PC-3 (cell line): ENCODE results near the gene GSTT2B. TPM values are rescaled to one million over a fixed set of nuclear protein-coding genes. Genes with fewer than 3 reads are reported as not detected.

Experiments used
- ATAC-seq: fragments of 200-7000 bp; cut with Tn5 transposase; 2 replicates; pipeline ENCODE4 v1.9.1; 2020; ENCODE audit warnings: mild to moderate bottlenecking, moderate library complexity
- BruUV-seq: library from RNA; stranded (reverse); fragments of 400-500 nt; replicated peaks from 2 replicates; lab custom pipeline; 2021; lab: Mats Ljungman, UMichigan
- CTCF ChIA-PET: fragments of 300-600 bp; sonication (Branson Sonifier 250); formaldehyde crosslinking; loops from one replicate; lab custom pipeline; 2022; ENCODE audit warnings: antibody characterized with exemption; lab: Charles Lee
- POLR2A ChIA-PET: fragments of 300-600 bp; sonication (Branson Sonifier 250); formaldehyde crosslinking; loops from one replicate; lab custom pipeline; 2022; ENCODE audit warnings: antibody characterized with exemption; ENCODE audit not compliant: unreplicated experiment; lab: Charles Lee
- DNase-seq: peaks from one replicate; pipeline ENCODE4 v3.0.0-alpha.2; 2015
- H2AFZ ChIP-seq: fragments of 300-600 bp; sonication (generic); 2 replicates; pipeline ENCODE4 v1.6.0; 2016; ENCODE audit warnings: antibody characterized with exemption, low read length
- H3F3A ChIP-seq: fragments of 300-600 bp; sonication (generic); one replicate; pipeline ENCODE4 v1.6.0; 2017; ENCODE audit warnings: antibody characterized with exemption, low read length, control low read depth, mild to moderate bottlenecking; ENCODE audit not compliant: unreplicated experiment
- H3K27ac ChIP-seq: fragments of 300-600 bp; sonication (generic); 2 replicates; pipeline ENCODE4 v1.5.1; 2016; ENCODE audit warnings: mild to moderate bottlenecking, low read length
- H3K27me3 ChIP-seq: fragments of 300-600 bp; sonication (generic); 2 replicates; pipeline ENCODE4 v1.6.1; 2016; ENCODE audit warnings: low read length, mixed read lengths
- H3K36me3 ChIP-seq: fragments of 300-600 bp; sonication (generic); 2 replicates; pipeline ENCODE4 v1.6.1; 2016; ENCODE audit warnings: low read depth, mixed run types, low read length, mixed read lengths
- H3K4me1 ChIP-seq: fragments of 300-600 bp; sonication (generic); 2 replicates; pipeline ENCODE4 v1.5.1; 2016; ENCODE audit warnings: low read length; ENCODE audit not compliant: insufficient read depth
- H3K4me2 ChIP-seq: fragments of 300-600 bp; sonication (generic); 2 replicates; pipeline ENCODE4 v1.6.0; 2016; ENCODE audit warnings: low read length
- H3K4me3 ChIP-seq: fragments of 300-600 bp; sonication (generic); 2 replicates; pipeline ENCODE4 v1.5.1; 2016; ENCODE audit warnings: mild to moderate bottlenecking, low read length, mixed read lengths
- H3K79me2 ChIP-seq: fragments of 300-600 bp; sonication (generic); 2 replicates; pipeline ENCODE4 v1.6.1; 2017; ENCODE audit warnings: low read length, mixed read lengths
- H3K9ac ChIP-seq: fragments of 300-600 bp; sonication (generic); 2 replicates; pipeline ENCODE4 v1.6.0; 2016; ENCODE audit warnings: mild to moderate bottlenecking, low read length
- H3K9me2 ChIP-seq: fragments of 300-600 bp; sonication (generic); replicated peaks from 2 replicates; pipeline ENCODE4 v1.6.1; 2016; ENCODE audit warnings: mixed run types, low read length, mixed read lengths
- H3K9me3 ChIP-seq: fragments of 300-600 bp; sonication (generic); 2 replicates; pipeline ENCODE4 v1.6.1; 2016; ENCODE audit warnings: low read length, mixed read lengths
- H4K20me1 ChIP-seq: fragments of 300-600 bp; sonication (generic); 2 replicates; pipeline ENCODE4 v1.6.1; 2016; ENCODE audit warnings: low read length, mixed read lengths
- EZH2 ChIP-seq: fragments of 300-600 bp; sonication (generic); IDR thresholded peaks from one replicate; pipeline ENCODE4 v1.6.1; 2017; ENCODE audit warnings: antibody characterized with exemption, mild to moderate bottlenecking, low read length; ENCODE audit not compliant: unreplicated experiment
- EZH2phosphoT487 ChIP-seq: fragments of 300-600 bp; sonication (generic); IDR thresholded peaks from 2 replicates; pipeline ENCODE4 v1.6.1; 2018; ENCODE audit warnings: mild to moderate bottlenecking, antibody characterized with exemption, low read length, borderline replicate concordance
- intact Hi-C: fragments of 100-400 bp; cut with micrococcal nuclease; formaldehyde crosslinking; loops from 2 replicates; pipeline ENCODE4 v1.9.0; 2023
- total RNA-seq: library from RNA; depleted of rRNA; stranded (reverse); fragments of >200 nt; gene quantifications from 2 replicates; pipeline ENCODE4 v1.2.3, GENCODE V29; 2014
- TF ChIP-seq, protein P1 (sequence below): fragments of 300-600 bp; sonication (generic); conservative IDR thresholded peaks from 2 replicates; pipeline ENCODE4 v1.5.1; 2017; ENCODE audit warnings: antibody characterized with exemption, low read depth, mild to moderate bottlenecking, low read length

Gene GSTT2B
- total RNA-seq, 1 experiment from 2014 or later = 3.2 TPM

- H3K4me3 ChIP-seq = no peak overlapping the region
- intact Hi-C loops = no loop called here
- H3K36me3 ChIP-seq = no peaks in the 10 kb centered on the region
- no peak for DNase-seq
- H2AFZ ChIP-seq = no peak overlapping the region
- no peaks in the 10 kb centered on the region for H3K27me3 ChIP-seq
- POLR2A ChIA-PET = no interaction called here
- no peaks in the 10 kb centered on the region for H3K9me2 ChIP-seq
- no TSS peak for BruUV-seq
- H3K4me2 ChIP-seq = no peak overlapping the region
- H3F3A ChIP-seq = no peaks in the 10 kb centered on the region
- CTCF ChIA-PET = no interaction called here
- no peak for ATAC-seq
- no peaks in the 10 kb centered on the region for H3K9me3 ChIP-seq
- peaks cover 6% of the 10 kb centered on the region for H3K79me2 ChIP-seq
- H3K27ac ChIP-seq = no peak overlapping the region
- TF ChIP-seq EZH2phosphoT487 (no peak), EZH2 (no peak)
- TF ChIP-seq, protein P1, sequence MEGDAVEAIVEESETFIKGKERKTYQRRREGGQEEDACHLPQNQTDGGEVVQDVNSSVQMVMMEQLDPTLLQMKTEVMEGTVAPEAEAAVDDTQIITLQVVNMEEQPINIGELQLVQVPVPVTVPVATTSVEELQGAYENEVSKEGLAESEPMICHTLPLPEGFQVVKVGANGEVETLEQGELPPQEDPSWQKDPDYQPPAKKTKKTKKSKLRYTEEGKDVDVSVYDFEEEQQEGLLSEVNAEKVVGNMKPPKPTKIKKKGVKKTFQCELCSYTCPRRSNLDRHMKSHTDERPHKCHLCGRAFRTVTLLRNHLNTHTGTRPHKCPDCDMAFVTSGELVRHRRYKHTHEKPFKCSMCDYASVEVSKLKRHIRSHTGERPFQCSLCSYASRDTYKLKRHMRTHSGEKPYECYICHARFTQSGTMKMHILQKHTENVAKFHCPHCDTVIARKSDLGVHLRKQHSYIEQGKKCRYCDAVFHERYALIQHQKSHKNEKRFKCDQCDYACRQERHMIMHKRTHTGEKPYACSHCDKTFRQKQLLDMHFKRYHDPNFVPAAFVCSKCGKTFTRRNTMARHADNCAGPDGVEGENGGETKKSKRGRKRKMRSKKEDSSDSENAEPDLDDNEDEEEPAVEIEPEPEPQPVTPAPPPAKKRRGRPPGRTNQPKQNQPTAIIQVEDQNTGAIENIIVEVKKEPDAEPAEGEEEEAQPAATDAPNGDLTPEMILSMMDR = no peak
- no peaks in the 10 kb centered on the region for H4K20me1 ChIP-seq
- no peak overlapping the region for H3K9ac ChIP-seq
- H3K4me1 ChIP-seq = no peaks in the 10 kb centered on the region
These were observed 45.9 kb upstream of the GSTT2B start for GRCh38 chr22:24006914-24007214.

DNA sequence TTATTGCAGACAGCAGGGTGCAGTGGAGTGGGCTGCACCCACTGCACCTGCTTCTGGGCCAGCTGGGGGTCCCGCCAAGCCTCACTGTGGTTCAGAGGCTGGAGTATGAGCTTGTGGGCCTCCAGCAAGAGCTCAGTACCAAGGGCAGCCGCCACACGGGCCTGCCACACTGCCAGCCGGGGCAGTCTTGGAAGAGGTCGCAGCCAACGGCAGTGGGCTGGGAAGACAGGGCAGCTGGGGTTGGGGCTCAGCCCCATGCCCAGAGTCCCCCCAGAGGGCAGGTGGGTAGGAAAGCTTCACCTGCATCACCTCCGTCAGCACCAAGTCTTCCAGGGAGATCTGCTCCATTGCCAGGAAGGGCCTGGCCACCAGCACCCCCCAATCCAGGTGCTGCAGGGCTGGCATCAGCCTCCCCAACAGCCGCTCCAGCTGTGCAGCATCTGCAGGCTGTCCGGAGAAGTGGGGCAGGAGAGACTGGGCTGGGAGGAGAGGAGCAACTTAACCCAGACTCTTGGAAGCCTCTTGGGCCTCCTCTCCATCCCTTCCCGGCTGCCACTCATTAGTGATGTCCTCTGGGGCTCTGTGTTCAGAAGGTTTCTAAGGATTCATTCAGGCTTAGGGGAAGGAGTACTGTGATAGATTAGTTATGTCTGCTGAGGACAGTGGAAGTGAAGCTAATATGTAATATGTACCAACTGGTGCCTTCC, 45.4 kb upstream of the GSTT2B start:
- Histone ChIP-seq H3K4me2 (no peak overlapping the region), H3K27ac (no peak overlapping the region), H3K4me1 (no peaks in the 10 kb centered on the region), H3K4me3 (no peak overlapping the region), H3K36me3 (no peaks in the 10 kb centered on the region), H3K9me3 (no peaks in the 10 kb centered on the region), H2AFZ (no peak overlapping the region), H4K20me1 (no peaks in the 10 kb centered on the region), H3K9me2 (no peaks in the 10 kb centered on the region), H3K9ac (no peak overlapping the region), H3F3A (no peaks in the 10 kb centered on the region), H3K79me2 (peaks cover 1% of the 10 kb centered on the region), H3K27me3 (no peaks in the 10 kb centered on the region)
- no TSS peak for BruUV-seq
- intact Hi-C loops = no loop called here
- DNase-seq = no peak
- no peak for ATAC-seq
- no peak for TF ChIP-seq EZH2
- TF ChIP-seq, protein P1 = no peak
- TF ChIP-seq EZH2phosphoT487 = no peak
- ChIA-PET CTCF (no interaction called here), POLR2A (no interaction called here)

DNA sequence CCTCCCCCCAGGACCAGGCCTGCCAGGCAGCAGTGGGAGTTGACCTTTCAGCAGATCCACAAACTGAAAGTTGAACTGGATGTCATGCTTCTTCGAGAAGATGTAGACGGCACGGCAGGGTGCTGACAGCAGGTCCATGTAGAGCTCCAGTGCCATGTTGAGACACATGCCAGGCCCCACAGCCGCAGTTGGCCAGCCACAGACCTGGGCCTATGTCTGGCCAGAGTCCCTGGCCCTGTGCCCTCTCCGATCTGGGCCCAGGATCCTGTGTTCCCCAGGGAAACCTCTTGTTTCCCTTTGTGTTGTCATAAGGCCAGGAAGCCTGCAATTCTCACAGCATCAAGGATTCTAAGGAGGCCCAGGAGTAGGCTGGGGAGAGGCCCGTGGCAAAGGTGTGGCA, 44.2 kb upstream of the GSTT2B start, which contains the start of gene GSTT4:
GSTT4 (minus strand) TSS at position 253 of the 400 bp plus-strand sequence; CDS start at position 156, 97 bp downstream.
- no TSS peak for BruUV-seq
- H3K36me3 ChIP-seq = no peaks in the 10 kb centered on the region
- DNase-seq = no peak
- CTCF ChIA-PET = no interaction called here
- no peaks in the 10 kb centered on the region for H3K27me3 ChIP-seq
- H3K9me2 ChIP-seq = no peaks in the 10 kb centered on the region
- no peaks in the 10 kb centered on the region for H3K9me3 ChIP-seq
- H4K20me1 ChIP-seq = no peaks in the 10 kb centered on the region
- ATAC-seq = no peak
- no peak within 1 kb of the TSS for H3K9ac ChIP-seq
- H3F3A ChIP-seq = no peaks in the 10 kb centered on the region
- no peak within 1 kb of the TSS for H3K27ac ChIP-seq
- intact Hi-C loops = no loop called here
- no peak within 1 kb of the TSS for H3K4me2 ChIP-seq
- H3K4me3 ChIP-seq = no peak within 1 kb of the TSS
- no peaks in the 10 kb centered on the region for H3K79me2 ChIP-seq
- POLR2A ChIA-PET = no interaction called here
- no peaks in the 10 kb centered on the region for H3K4me1 ChIP-seq
- no peak within 1 kb of the TSS for H2AFZ ChIP-seq
- TF ChIP-seq EZH2phosphoT487 = no peak
- TF ChIP-seq, protein P1 = no peak
- TF ChIP-seq EZH2 = no peak
